GM19025 (cell line): ENCODE measurements around the gene ZMIZ1.

Source experiments
- ATAC-seq: cut with Tn5 transposase; IDR thresholded peaks from one replicate; pipeline ENCODE4 v1.9.1; 2021; ENCODE audit warnings: mild to moderate bottlenecking, low read depth, moderate library complexity; ENCODE audit not compliant: unreplicated experiment

Gene ZMIZ1

GRCh38 chr10:79133416-79133815 is 64.7 kb downstream of the ZMIZ1 start:
- no peak for ATAC-seq

GRCh38 chr10:79135790-79136189 is 67.0 kb downstream of the ZMIZ1 start:
- no peak for ATAC-seq

GRCh38 chr10:79136236-79137005 is 67.7 kb downstream of the ZMIZ1 start:
- ATAC-seq, result no peak

- ATAC-seq, result peak; percentile 15
Measured at GRCh38 chr10:79137300-79137756, 68.6 kb downstream of the ZMIZ1 start.

- ATAC-seq, result peak; percentile 62
Measured at GRCh38 chr10:79137826-79138225, 69.1 kb downstream of the ZMIZ1 start.

GRCh38 chr10:79138449-79139123 is 69.8 kb downstream of the ZMIZ1 start:
- ATAC-seq, result no peak

GRCh38 chr10:79139124-79139835 is 70.5 kb downstream of the ZMIZ1 start:
- no peak for ATAC-seq

- no peak for ATAC-seq
Measured at GRCh38 chr10:79140085-79140793, 71.5 kb downstream of the ZMIZ1 start.

- ATAC-seq, result no peak
Measured at GRCh38 chr10:79140855-79141254, 72.1 kb downstream of the ZMIZ1 start.

GRCh38 chr10:79142064-79142491 is 73.3 kb downstream of the ZMIZ1 start:
- ATAC-seq, result no peak

- no peak for ATAC-seq
Measured at GRCh38 chr10:79142522-79143309, 74.0 kb downstream of the ZMIZ1 start.

GRCh38 chr10:79143879-79144278 is 75.1 kb downstream of the ZMIZ1 start:
- ATAC-seq, result no peak

- ATAC-seq, result no peak
Measured at GRCh38 chr10:79144351-79145173, 75.8 kb downstream of the ZMIZ1 start.

GRCh38 chr10:79145174-79145483 is 76.4 kb downstream of the ZMIZ1 start:
- ATAC-seq, result no peak

GRCh38 chr10:79145517-79146470 is 77.0 kb downstream of the ZMIZ1 start:
- ATAC-seq, result no peak

- no peak for ATAC-seq
Measured at GRCh38 chr10:79146611-79147130, 77.9 kb downstream of the ZMIZ1 start.

- no peak for ATAC-seq
Measured at GRCh38 chr10:79147306-79147705, 78.5 kb downstream of the ZMIZ1 start.
